Body of pancreas (tissue), 4 donors: Measurements from ENCODE around the gene GDPGP1. TPM values are rescaled to one million over a fixed set of nuclear protein-coding genes. Genes with fewer than 3 reads are reported as not detected.

Experiments used
- ATAC-seq: fragments of 150-250 bp; one replicate; pipeline ENCODE4 v1.9.1; 2016
- DNase-seq, 4 donors: peaks; one replicate each; pipeline ENCODE4 v3.0.0-alpha.2; 2019
- H3K27ac ChIP-seq, 4 donors: fragments of 200-600 bp; sonication (generic); 1 replicate in 3 of 4; 2 replicates in 1 of 4; pipeline versions ENCODE4 v1.5.1 to v1.6.1; 2016 to 2019; ENCODE audit warnings: mild to moderate bottlenecking in 1 of 4, mixed read lengths in 1 of 4, moderate library complexity in 1 of 4
- H3K27me3 ChIP-seq, 2 donors: fragments of 200-600 bp; sonication (generic); one replicate each; pipeline ENCODE4 v1.6.0; 2016; ENCODE audit warnings: mild to moderate bottlenecking in 1 of 2
- H3K36me3 ChIP-seq, 2 donors: fragments of 200-600 bp; sonication (generic); replicated peaks in 1 of 2; 2 replicates each; pipeline ENCODE4 v1.5.1; 2016; ENCODE audit warnings: low read depth in 2 of 2; ENCODE audit not compliant: insufficient read depth in 1 of 2
- H3K4me1 ChIP-seq: fragments of 200-600 bp; sonication (generic); one replicate; pipeline ENCODE4 v1.6.0; 2016
- H3K4me3 ChIP-seq, 2 donors: fragments of 200-600 bp; sonication (generic); 1 replicate in 1 of 2; 2 replicates in 1 of 2; pipeline ENCODE4 v1.5.1; 2016 to 2019
- H3K9me3 ChIP-seq, 3 donors: fragments of 200-600 bp; sonication (generic); 1 replicate in 2 of 3; 2 replicates in 1 of 3; pipeline ENCODE4 v1.5.1; 2016
- CTCF ChIP-seq, 7 experiments: fragments of 450-650 bp in 4 of 7; fragments of 200-600 bp in 3 of 7; sonication (generic) in 3 of 7; IDR thresholded peaks; one replicate each; pipeline ENCODE4 v1.5.1; 2016 to 2019; ENCODE audit warnings: antibody characterized with exemption in 7 of 7
- POLR2A ChIP-seq, 3 donors: fragments of 450-650 bp; IDR thresholded peaks; one replicate each; pipeline ENCODE4 v1.6.1; 2016; ENCODE audit warnings: antibody characterized with exemption in 3 of 3, mild to moderate bottlenecking in 2 of 3
- WGBS, 2 donors: methylation state at CpG; one replicate each; pipeline ENCODE4 v1.1.5; 2017; 5-methylcytosine and 5-hydroxymethylcytosine counted together
- intact Hi-C: fragments of 100-400 bp; cut with DNase I; formaldehyde crosslinking; loops from one replicate; pipeline ENCODE4 v1.15.1; 2023
- total RNA-seq, 2 donors: library from RNA; depleted of rRNA; stranded (reverse); fragments of >200 nt; gene quantifications; one replicate each; pipeline ENCODE4 v1.1.0, GENCODE V29; 2016

Gene GDPGP1
- total RNA-seq, 2 donors from 2014 or later = 0.33 to 5.2 TPM

GRCh38 chr15:90231028-90232017 is 2.7 kb upstream of the GDPGP1 start:
- TF ChIP-seq POLR2A (IDR thresholded peaks at IDR 0.05) (peak in 2 of 3 donors; percentile 13 to 41), CTCF (IDR thresholded peaks at IDR 0.05) (no peak)
- no peaks in the 10 kb centered on the region for H3K9me3 ChIP-seq
- peaks cover 78% of the 10 kb centered on the region for H3K4me1 ChIP-seq
- intact Hi-C loops = no loop called here
- peaks cover 0 to 5% of the 10 kb centered on the region in 2 donors for H3K36me3 ChIP-seq
- H3K4me3 ChIP-seq = no peak overlapping the region
- peak; percentile 51 to 70 (median 62) for DNase-seq
- H3K27me3 ChIP-seq = no peaks in the 10 kb centered on the region
- 32 to 39% methylated on average over 21 to 27 of the region's 27 CpGs for WGBS, 2 donors
- no peak for ATAC-seq
- peak overlapping the region; percentile 93 to 98 (median 95) for H3K27ac ChIP-seq

- Histone ChIP-seq H3K27me3 (no peaks in the 10 kb centered on the region), H3K27ac (peak overlapping the region; percentile 93 to 98 (median 95)), H3K9me3 (no peaks in the 10 kb centered on the region), H3K36me3 (peaks cover 0 to 2% of the 10 kb centered on the region in 2 donors), H3K4me1 (peaks cover 72% of the 10 kb centered on the region), H3K4me3 (no peak overlapping the region)
- 47 to 53% methylated on average over 10 to 13 of the region's 13 CpGs for WGBS, 2 donors
- ATAC-seq (no peak), DNase-seq (peak in 3 of 4 donors; percentile 20 to 28 (median 26))
- intact Hi-C loops = no loop called here
- TF ChIP-seq POLR2A (IDR thresholded peaks at IDR 0.05) (peak in 1 of 3 donors; percentile 30), CTCF (IDR thresholded peaks at IDR 0.05) (no peak)
Observed at GRCh38 chr15:90232196-90232595, 1.8 kb upstream of the GDPGP1 start.

GRCh38 chr15:90232941-90233386 is 1.0 kb upstream of the GDPGP1 start:
- intact Hi-C loops = no loop called here
- H3K36me3 ChIP-seq = peaks cover 0 to 2% of the 10 kb centered on the region in 2 donors
- peak in 6 of 7 experiments; percentile 44 to 81 (median 78) for TF ChIP-seq CTCF (IDR thresholded peaks at IDR 0.05)
- TF ChIP-seq POLR2A (IDR thresholded peaks at IDR 0.05) = no peak

GRCh38 chr15:90233387-90234095 is 468 bp upstream of the GDPGP1 start, which contains the start of gene CIB1:
Gene CIB1, minus strand, starts transcription at chr15:90233941. Its CDS starts 56 bp downstream, at chr15:90233885.
- TF ChIP-seq CTCF (IDR thresholded peaks at IDR 0.05) = peak in 1 of 7 experiments; percentile 43
- TF ChIP-seq POLR2A (IDR thresholded peaks at IDR 0.05) = peak; percentile 67 to 91 (median 88)
- Histone ChIP-seq H3K36me3 (peaks cover 0 to 6% of the 10 kb centered on the region in 2 donors), H3K27ac (peak within 1 kb of the TSS; percentile 93 to 98 (median 95)), H3K4me3 (peak within 1 kb of the TSS; percentile 39 to 98), H3K9me3 (no peaks in the 10 kb centered on the region), H3K4me1 (peaks cover 59% of the 10 kb centered on the region), H3K27me3 (no peaks in the 10 kb centered on the region)
- WGBS, 2 donors = 0% methylated on average over 57 of the region's 63 CpGs; no CpG with 5 or more reads in 1 of the 2 donors
- ATAC-seq (peak; percentile 84), DNase-seq (peak; percentile 98 to 99 (median 98))
- intact Hi-C loops = no loop called here

More at GRCh38 chr15:90232941-90233386, 1.0 kb upstream of the GDPGP1 start:
- WGBS, 2 donors = 4% methylated on average over 8 to 9 of the region's 9 CpGs
- peak overlapping the region; percentile 93 to 98 (median 95) for H3K27ac ChIP-seq
- H3K4me1 ChIP-seq = peaks cover 65% of the 10 kb centered on the region
- peak overlapping the region; percentile 36 to 98 for H3K4me3 ChIP-seq
- no peaks in the 10 kb centered on the region for H3K27me3 ChIP-seq
- H3K9me3 ChIP-seq = no peaks in the 10 kb centered on the region
- DNase-seq (no peak), ATAC-seq (no peak)
